PC-3 (cell line): Measurements from ENCODE around the gene TCP10L. TPM values are rescaled to one million over a fixed set of nuclear protein-coding genes. Genes with fewer than 3 reads are reported as not detected.
"Not testable (repeated sequence)": the region's sequence is repeated elsewhere in the genome, so short reads cannot be mapped to it uniquely, and the experiment has no call there.

Experiments
- ATAC-seq: fragments of 200-7000 bp; cut with Tn5 transposase; 2 replicates; pipeline ENCODE4 v1.9.1; 2020; ENCODE audit warnings: mild to moderate bottlenecking, moderate library complexity
- BruUV-seq: library from RNA; stranded (reverse); fragments of 400-500 nt; replicated peaks from 2 replicates; lab custom pipeline; 2021; lab: Mats Ljungman, UMichigan
- CTCF ChIA-PET: fragments of 300-600 bp; sonication (Branson Sonifier 250); formaldehyde crosslinking; loops from one replicate; lab custom pipeline; 2022; ENCODE audit warnings: antibody characterized with exemption; lab: Charles Lee
- POLR2A ChIA-PET: fragments of 300-600 bp; sonication (Branson Sonifier 250); formaldehyde crosslinking; loops from one replicate; lab custom pipeline; 2022; ENCODE audit warnings: antibody characterized with exemption; ENCODE audit not compliant: unreplicated experiment; lab: Charles Lee
- DNase-seq: peaks from one replicate; pipeline ENCODE4 v3.0.0-alpha.2; 2015
- H2AFZ ChIP-seq: fragments of 300-600 bp; sonication (generic); 2 replicates; pipeline ENCODE4 v1.6.0; 2016; ENCODE audit warnings: antibody characterized with exemption, low read length
- H3F3A ChIP-seq: fragments of 300-600 bp; sonication (generic); one replicate; pipeline ENCODE4 v1.6.0; 2017; ENCODE audit warnings: antibody characterized with exemption, low read length, control low read depth, mild to moderate bottlenecking; ENCODE audit not compliant: unreplicated experiment
- H3K27ac ChIP-seq: fragments of 300-600 bp; sonication (generic); 2 replicates; pipeline ENCODE4 v1.5.1; 2016; ENCODE audit warnings: mild to moderate bottlenecking, low read length
- H3K27me3 ChIP-seq: fragments of 300-600 bp; sonication (generic); 2 replicates; pipeline ENCODE4 v1.6.1; 2016; ENCODE audit warnings: low read length, mixed read lengths
- H3K36me3 ChIP-seq: fragments of 300-600 bp; sonication (generic); 2 replicates; pipeline ENCODE4 v1.6.1; 2016; ENCODE audit warnings: low read depth, mixed run types, low read length, mixed read lengths
- H3K4me1 ChIP-seq: fragments of 300-600 bp; sonication (generic); 2 replicates; pipeline ENCODE4 v1.5.1; 2016; ENCODE audit warnings: low read length; ENCODE audit not compliant: insufficient read depth
- H3K4me2 ChIP-seq: fragments of 300-600 bp; sonication (generic); 2 replicates; pipeline ENCODE4 v1.6.0; 2016; ENCODE audit warnings: low read length
- H3K4me3 ChIP-seq: fragments of 300-600 bp; sonication (generic); 2 replicates; pipeline ENCODE4 v1.5.1; 2016; ENCODE audit warnings: mild to moderate bottlenecking, low read length, mixed read lengths
- H3K79me2 ChIP-seq: fragments of 300-600 bp; sonication (generic); 2 replicates; pipeline ENCODE4 v1.6.1; 2017; ENCODE audit warnings: low read length, mixed read lengths
- H3K9ac ChIP-seq: fragments of 300-600 bp; sonication (generic); 2 replicates; pipeline ENCODE4 v1.6.0; 2016; ENCODE audit warnings: mild to moderate bottlenecking, low read length
- H3K9me2 ChIP-seq: fragments of 300-600 bp; sonication (generic); replicated peaks from 2 replicates; pipeline ENCODE4 v1.6.1; 2016; ENCODE audit warnings: mixed run types, low read length, mixed read lengths
- H3K9me3 ChIP-seq: fragments of 300-600 bp; sonication (generic); 2 replicates; pipeline ENCODE4 v1.6.1; 2016; ENCODE audit warnings: low read length, mixed read lengths
- H4K20me1 ChIP-seq: fragments of 300-600 bp; sonication (generic); 2 replicates; pipeline ENCODE4 v1.6.1; 2016; ENCODE audit warnings: low read length, mixed read lengths
- EZH2 ChIP-seq: fragments of 300-600 bp; sonication (generic); IDR thresholded peaks from one replicate; pipeline ENCODE4 v1.6.1; 2017; ENCODE audit warnings: antibody characterized with exemption, mild to moderate bottlenecking, low read length; ENCODE audit not compliant: unreplicated experiment
- EZH2phosphoT487 ChIP-seq: fragments of 300-600 bp; sonication (generic); IDR thresholded peaks from 2 replicates; pipeline ENCODE4 v1.6.1; 2018; ENCODE audit warnings: mild to moderate bottlenecking, antibody characterized with exemption, low read length, borderline replicate concordance
- intact Hi-C: fragments of 100-400 bp; cut with micrococcal nuclease; formaldehyde crosslinking; loops from 2 replicates; pipeline ENCODE4 v1.9.0; 2023
- total RNA-seq: library from RNA; depleted of rRNA; stranded (reverse); fragments of >200 nt; gene quantifications from 2 replicates; pipeline ENCODE4 v1.2.3, GENCODE V29; 2014
- TF ChIP-seq, protein P1 (sequence below): fragments of 300-600 bp; sonication (generic); conservative IDR thresholded peaks from 2 replicates; pipeline ENCODE4 v1.5.1; 2017; ENCODE audit warnings: antibody characterized with exemption, low read depth, mild to moderate bottlenecking, low read length

The TCP10L gene
- total RNA-seq, 1 experiment from 2014 or later = 2.1 TPM

DNA sequence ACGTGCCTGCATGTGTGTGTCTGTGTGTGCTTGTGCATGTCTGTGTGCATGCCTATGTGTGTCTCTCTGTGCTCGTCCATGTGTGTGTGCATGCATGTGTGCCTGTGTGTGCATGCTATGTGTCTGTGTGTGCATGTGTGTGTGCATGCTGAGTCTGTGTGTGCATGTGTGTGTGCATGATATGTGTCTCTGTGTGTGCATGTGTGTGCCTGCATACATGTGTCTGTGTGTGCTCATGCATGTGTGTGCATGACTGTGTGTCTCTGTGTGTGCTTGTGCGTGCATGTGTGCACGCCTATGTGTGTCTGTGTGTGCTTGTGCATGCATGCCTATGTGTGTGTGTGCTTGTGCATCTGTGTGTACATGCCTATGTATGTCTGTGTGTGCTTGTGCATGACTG lies 52.3 kb downstream of the TCP10L start:
- H3K9me2 ChIP-seq = no peaks in the 10 kb centered on the region
- no peaks in the 10 kb centered on the region for H4K20me1 ChIP-seq
- H3K4me2 ChIP-seq = no peak overlapping the region
- no peaks in the 10 kb centered on the region for H3K36me3 ChIP-seq
- no peaks in the 10 kb centered on the region for H3K27me3 ChIP-seq
- H2AFZ ChIP-seq = no peak overlapping the region
- no peaks in the 10 kb centered on the region for H3F3A ChIP-seq
- TF ChIP-seq EZH2 (no peak), EZH2phosphoT487 (no peak)
- TF ChIP-seq, protein P1, sequence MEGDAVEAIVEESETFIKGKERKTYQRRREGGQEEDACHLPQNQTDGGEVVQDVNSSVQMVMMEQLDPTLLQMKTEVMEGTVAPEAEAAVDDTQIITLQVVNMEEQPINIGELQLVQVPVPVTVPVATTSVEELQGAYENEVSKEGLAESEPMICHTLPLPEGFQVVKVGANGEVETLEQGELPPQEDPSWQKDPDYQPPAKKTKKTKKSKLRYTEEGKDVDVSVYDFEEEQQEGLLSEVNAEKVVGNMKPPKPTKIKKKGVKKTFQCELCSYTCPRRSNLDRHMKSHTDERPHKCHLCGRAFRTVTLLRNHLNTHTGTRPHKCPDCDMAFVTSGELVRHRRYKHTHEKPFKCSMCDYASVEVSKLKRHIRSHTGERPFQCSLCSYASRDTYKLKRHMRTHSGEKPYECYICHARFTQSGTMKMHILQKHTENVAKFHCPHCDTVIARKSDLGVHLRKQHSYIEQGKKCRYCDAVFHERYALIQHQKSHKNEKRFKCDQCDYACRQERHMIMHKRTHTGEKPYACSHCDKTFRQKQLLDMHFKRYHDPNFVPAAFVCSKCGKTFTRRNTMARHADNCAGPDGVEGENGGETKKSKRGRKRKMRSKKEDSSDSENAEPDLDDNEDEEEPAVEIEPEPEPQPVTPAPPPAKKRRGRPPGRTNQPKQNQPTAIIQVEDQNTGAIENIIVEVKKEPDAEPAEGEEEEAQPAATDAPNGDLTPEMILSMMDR = no peak
- H3K27ac ChIP-seq = no peak overlapping the region
- H3K79me2 ChIP-seq = no peaks in the 10 kb centered on the region
- CTCF ChIA-PET = no interaction called here
- POLR2A ChIA-PET = no interaction called here
- no peak for ATAC-seq
- no peaks in the 10 kb centered on the region for H3K9me3 ChIP-seq
- no peak overlapping the region for H3K9ac ChIP-seq
- no peak for DNase-seq
- no peaks in the 10 kb centered on the region for H3K4me1 ChIP-seq
- BruUV-seq = no TSS peak
- no peak overlapping the region for H3K4me3 ChIP-seq
- intact Hi-C loops = no loop called here

DNA sequence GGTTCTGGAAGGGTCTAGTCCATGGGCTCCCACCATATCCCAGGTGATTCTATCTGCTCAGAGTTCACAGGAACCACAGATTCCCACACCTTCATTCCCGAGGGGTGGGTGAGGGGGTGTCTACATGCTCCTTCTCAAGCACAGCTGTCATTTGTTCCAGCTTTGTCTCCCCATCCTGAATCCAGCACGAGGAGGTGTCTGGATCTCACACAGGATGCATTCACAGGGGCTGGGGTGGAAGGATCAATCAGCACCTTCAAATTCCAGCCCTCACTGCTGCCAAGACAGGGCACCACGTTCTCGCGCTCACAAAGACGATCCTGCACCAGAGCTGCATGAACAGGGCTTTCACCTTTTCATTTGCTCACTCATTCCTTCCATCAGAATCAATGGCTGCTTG lies 52.7 kb downstream of the TCP10L start:
- H3K9ac ChIP-seq = no peak overlapping the region
- ATAC-seq = no peak
- H3F3A ChIP-seq = no peaks in the 10 kb centered on the region
- no peaks in the 10 kb centered on the region for H3K9me3 ChIP-seq
- no peaks in the 10 kb centered on the region for H3K36me3 ChIP-seq
- H3K4me3 ChIP-seq = no peak overlapping the region
- no peak for TF ChIP-seq EZH2
- no peak for TF ChIP-seq EZH2phosphoT487
- TF ChIP-seq, protein P1 = no peak
- no peak overlapping the region for H2AFZ ChIP-seq
- no peaks in the 10 kb centered on the region for H3K27me3 ChIP-seq
- no peaks in the 10 kb centered on the region for H3K79me2 ChIP-seq
- H4K20me1 ChIP-seq = no peaks in the 10 kb centered on the region
- ChIA-PET CTCF (no interaction called here), POLR2A (no interaction called here)
- no peak overlapping the region for H3K4me2 ChIP-seq
- intact Hi-C loops = no loop called here
- no peaks in the 10 kb centered on the region for H3K9me2 ChIP-seq
- DNase-seq = no peak
- no TSS peak for BruUV-seq
- no peak overlapping the region for H3K27ac ChIP-seq
- no peaks in the 10 kb centered on the region for H3K4me1 ChIP-seq

DNA sequence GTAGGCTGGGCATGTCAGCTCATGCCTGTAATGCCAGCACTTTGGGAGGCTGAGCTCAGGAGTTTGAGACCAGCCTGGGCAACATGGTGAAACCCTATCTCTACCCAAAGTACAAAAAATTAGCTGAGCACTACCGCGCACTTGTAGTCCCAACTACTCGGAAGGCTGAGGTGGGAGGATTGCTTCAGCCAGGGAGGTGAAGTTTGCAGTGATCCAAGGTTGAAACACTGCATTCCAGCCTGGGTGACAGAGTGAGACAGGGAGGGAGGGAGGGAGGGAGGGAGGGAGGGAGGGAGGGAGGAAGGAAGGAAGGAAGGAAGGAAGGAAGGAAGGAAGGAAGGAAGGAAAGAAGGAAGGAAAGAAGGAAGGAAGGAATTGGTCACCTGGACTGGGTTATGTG lies 53.8 kb downstream of the TCP10L start:
- H3K79me2 ChIP-seq, ATAC-seq, H3K27me3 ChIP-seq, intact Hi-C loops, H3K9me3 ChIP-seq, H3F3A ChIP-seq, H3K27ac ChIP-seq, H4K20me1 ChIP-seq, H3K9ac ChIP-seq, DNase-seq, H3K4me1 ChIP-seq, H3K4me2 ChIP-seq, H3K36me3 ChIP-seq, BruUV-seq, H2AFZ ChIP-seq, H3K9me2 ChIP-seq, POLR2A ChIA-PET, H3K4me3 ChIP-seq: not testable (repeated sequence)
- CTCF ChIA-PET = interaction anchor here (0.6 kb wide), 2 partner anchors 8 to 93 kb away, joined by 3 to 9 read pairs; no protein-coding TSS in a partner anchor

DNA sequence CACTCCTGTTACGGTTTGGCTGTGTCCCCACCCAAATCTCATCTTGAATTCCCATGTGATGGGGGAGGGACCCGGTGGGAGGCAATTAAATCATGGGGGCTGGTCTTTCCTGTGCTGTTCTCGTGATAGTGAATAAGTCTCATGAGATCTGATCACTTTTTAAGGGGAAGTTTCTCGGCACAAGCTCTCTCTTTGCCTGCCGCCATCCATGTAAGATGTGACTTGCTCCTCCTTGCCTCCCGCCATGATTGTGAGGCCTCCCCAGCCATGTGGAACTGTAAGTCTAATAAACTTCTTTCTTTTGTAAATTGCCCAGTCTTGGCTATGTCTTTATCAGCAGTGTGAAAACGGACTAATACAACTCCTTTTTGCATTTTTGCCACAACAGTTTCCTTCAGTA lies 54.5 kb downstream of the TCP10L start:
- CTCF ChIA-PET, H3K9ac ChIP-seq: not testable (repeated sequence)

More for the DNA sequence above, 54.5 kb downstream of the TCP10L start:
- H3K4me1 ChIP-seq, H3K27me3 ChIP-seq, H3F3A ChIP-seq, POLR2A ChIA-PET, H3K9me2 ChIP-seq, H4K20me1 ChIP-seq, ATAC-seq, H3K9me3 ChIP-seq, DNase-seq, H3K27ac ChIP-seq, H3K4me3 ChIP-seq, H3K79me2 ChIP-seq, BruUV-seq, H3K36me3 ChIP-seq, H2AFZ ChIP-seq, intact Hi-C loops, H3K4me2 ChIP-seq: not testable (repeated sequence)
